Purkinje cell (primary cell): ENCODE results near the gene SSX2. TPM values are rescaled to one million over a fixed set of nuclear protein-coding genes. Genes with fewer than 3 reads are reported as not detected.

Source experiments
- polyA plus RNA-seq: library from polyadenylated mRNA; unstranded; fragments of >200 nt; fragmentation: Nextera tagmentation; gene quantifications from 2 replicates; pipeline ENCODE4 v1.2.1, GENCODE V29; 2014

Gene SSX2
- not detected in 2 replicates for polyA plus RNA-seq

DNA sequence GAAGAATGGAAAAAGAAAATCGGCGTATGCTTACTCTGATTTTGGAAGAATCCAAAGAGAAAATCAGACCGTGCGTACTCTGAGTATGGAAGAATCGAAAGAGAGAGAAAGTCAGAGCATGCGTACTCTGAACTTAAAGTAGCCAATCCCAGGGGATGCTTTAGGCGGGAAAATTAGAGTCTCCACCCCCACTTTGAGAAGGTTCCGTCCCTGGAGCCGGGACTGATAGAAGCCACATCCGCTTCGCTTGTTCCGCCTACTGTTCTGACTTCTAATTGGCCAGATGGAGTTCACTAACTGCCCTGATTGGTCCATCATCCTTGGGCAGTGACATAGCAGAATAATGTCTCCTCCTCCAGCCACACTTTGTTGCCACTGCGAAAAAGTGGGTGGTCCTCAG lies at the start of gene SSX2:
SSX2 (minus strand) TSS at position 101 of the 400 bp plus-strand sequence. CDS start 1,429 bp downstream, outside the sequence.

DNA sequence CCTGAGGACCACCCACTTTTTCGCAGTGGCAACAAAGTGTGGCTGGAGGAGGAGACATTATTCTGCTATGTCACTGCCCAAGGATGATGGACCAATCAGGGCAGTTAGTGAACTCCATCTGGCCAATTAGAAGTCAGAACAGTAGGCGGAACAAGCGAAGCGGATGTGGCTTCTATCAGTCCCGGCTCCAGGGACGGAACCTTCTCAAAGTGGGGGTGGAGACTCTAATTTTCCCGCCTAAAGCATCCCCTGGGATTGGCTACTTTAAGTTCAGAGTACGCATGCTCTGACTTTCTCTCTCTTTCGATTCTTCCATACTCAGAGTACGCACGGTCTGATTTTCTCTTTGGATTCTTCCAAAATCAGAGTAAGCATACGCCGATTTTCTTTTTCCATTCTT lies 44.0 kb upstream of the SSX2 start, which contains the start of gene SSX2B:
SSX2B (plus strand) TSS at position 301 of the 400 bp plus-strand sequence. CDS start 1,429 bp downstream, outside the sequence.

DNA sequence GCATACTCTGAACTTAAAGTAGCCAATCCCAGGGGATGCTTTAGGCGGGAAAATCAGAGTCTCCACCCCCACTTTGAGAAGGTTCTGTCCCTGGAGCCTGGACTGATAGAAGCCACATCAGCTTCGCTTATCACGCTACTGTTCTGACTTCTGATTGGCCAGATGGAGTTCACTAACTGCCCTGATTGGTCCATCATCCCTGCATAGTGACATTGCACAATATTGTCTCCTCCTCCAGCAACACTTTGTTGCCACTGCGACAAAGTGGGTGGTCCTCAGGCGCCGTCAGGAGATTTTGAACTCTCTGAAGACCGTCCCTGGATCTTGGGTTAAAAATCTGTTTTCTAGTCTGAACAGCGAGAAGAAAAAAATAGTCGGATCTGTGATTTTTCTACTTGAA lies 52.2 kb downstream of the SSX2 start, which contains the start of gene SSX7:
SSX7 (minus strand) TSS at position 101 of the 400 bp plus-strand sequence. CDS start 1,428 bp downstream, outside the sequence.

Other genes with a start within 250 kb of the SSX2 start
- gene XAGE1A, start 211.4 kb downstream of the SSX2 start, polyA plus RNA-seq: not detected in 2 replicates
- gene XAGE1B, start 190.1 kb downstream of the SSX2 start, polyA plus RNA-seq: not detected in 2 replicates
- gene SSX7, start 52.3 kb downstream of the SSX2 start, polyA plus RNA-seq: not detected in 2 replicates
- not detected in 2 replicates for gene SSX2B, start 44.1 kb upstream of the SSX2 start, polyA plus RNA-seq
- not detected in 2 replicates for gene SPANXN5, start 90.2 kb upstream of the SSX2 start, polyA plus RNA-seq
- gene XAGE5, start 104.1 kb upstream of the SSX2 start, polyA plus RNA-seq: not detected in 2 replicates
- gene XAGE3, start 160.9 kb upstream of the SSX2 start, polyA plus RNA-seq: not detected in 2 replicates
- gene FAM156B, start 190.2 kb upstream of the SSX2 start, polyA plus RNA-seq: 5.1 TPM in 1 of 2 replicates, not detected in the other